SK-N-SH (cell line): ENCODE results near the gene GJB3. TPM values are rescaled to one million over a fixed set of nuclear protein-coding genes. Genes with fewer than 3 reads are reported as not detected.

Experiments used
- CTCF ChIA-PET: fragments of 300-600, 350-600 bp; formaldehyde crosslinking; extraction: SDS; loops from one replicate; lab custom pipeline; 2021; lab: Yijun Ruan, JAX
- POLR2A ChIA-PET: fragments of 350-600 bp; sonication (Branson Sonifier 250); formaldehyde crosslinking; extraction: SDS; loops from one replicate; lab custom pipeline; 2020; ENCODE audit warnings: antibody characterized with exemption, inconsistent platforms; lab: Yijun Ruan, JAX
- DNase-seq: peaks from one replicate; pipeline ENCODE4 v3.0.0; 2012
- H2AFZ ChIP-seq: fragments of 200-600 bp; sonication (generic); 2 replicates; pipeline ENCODE4 v1.8.1; 2016; ENCODE audit warnings: antibody characterized with exemption, mild to moderate bottlenecking, low read depth
- H3F3A ChIP-seq: fragments of 200-600 bp; sonication (generic); replicated peaks from 2 replicates; pipeline ENCODE3; 2016; ENCODE audit warnings: antibody characterized with exemption, mild to moderate bottlenecking; ENCODE audit not compliant: insufficient read depth
- H3K27ac ChIP-seq, 2 experiments: fragments of 200-500 bp in 1 of 2; fragments of 200-600 bp in 1 of 2; sonication (Bioruptor generic) in 1 of 2; sonication (generic), shearing (Covaris generic) in 1 of 2; 2 replicates each; pipeline versions ENCODE4 v1.5.1 to v1.6.1; 2014 to 2016; ENCODE audit warnings: low read depth in 2 of 2, inconsistent platforms in 1 of 2, low read length in 1 of 2, mild to moderate bottlenecking in 1 of 2, mixed read lengths in 1 of 2
- H3K27me3 ChIP-seq: fragments of 200-600 bp; sonication (generic), shearing (Covaris generic); 2 replicates; pipeline ENCODE4 v1.6.1; 2016; ENCODE audit warnings: mixed run types; ENCODE audit not compliant: insufficient read depth
- H3K36me3 ChIP-seq, 2 experiments: fragments of 200-500 bp in 1 of 2; fragments of 200-600 bp in 1 of 2; sonication (Bioruptor generic) in 1 of 2; sonication (generic) in 1 of 2; replicated peaks in 1 of 2; 2 replicates each; pipeline versions ENCODE3 to v1.5.1; 2014 to 2016; ENCODE audit warnings: low read length in 1 of 2, mild to moderate bottlenecking in 1 of 2; ENCODE audit not compliant: insufficient read depth in 2 of 2, control insufficient read depth in 1 of 2
- H3K4me1 ChIP-seq, 2 experiments: fragments of 200-500 bp in 1 of 2; fragments of 200-600 bp in 1 of 2; sonication (Bioruptor generic) in 1 of 2; sonication (generic), shearing (Covaris generic) in 1 of 2; 2 replicates each; pipeline versions ENCODE4 v1.5.1 to v1.6.1; 2014 to 2016; ENCODE audit warnings: low read depth in 1 of 2, low read length in 1 of 2, mixed run types in 1 of 2; ENCODE audit not compliant: insufficient read depth in 2 of 2, control insufficient read depth in 1 of 2
- H3K4me2 ChIP-seq: fragments of 200-600 bp; sonication (generic), shearing (Covaris generic); 2 replicates; pipeline ENCODE4 v1.6.1; 2017; ENCODE audit warnings: mixed run types
- H3K4me3 ChIP-seq, 2 experiments: fragments of 200-500 bp in 1 of 2; fragments of 200-600 bp in 1 of 2; sonication (Bioruptor generic) in 1 of 2; sonication (generic), shearing (Covaris generic) in 1 of 2; 2 replicates each; pipeline versions ENCODE4 v1.5.1 to v1.8.1; 2014 to 2016; ENCODE audit warnings: low read depth in 2 of 2, inconsistent platforms in 1 of 2, low read length in 1 of 2, mild to moderate bottlenecking in 1 of 2, mixed read lengths in 1 of 2, moderate library complexity in 1 of 2
- H3K79me2 ChIP-seq: fragments of 200-600 bp; sonication (generic); 2 replicates; pipeline ENCODE4 v1.8.1; 2017; ENCODE audit warnings: mild to moderate bottlenecking; ENCODE audit not compliant: insufficient read depth
- H3K9ac ChIP-seq: fragments of 200-600 bp; sonication (generic); 2 replicates; pipeline ENCODE4 v1.6.1; 2017; ENCODE audit warnings: mixed run types
- H3K9me2 ChIP-seq: fragments of 200-600 bp; sonication (generic); 2 replicates; pipeline ENCODE4 v1.6.1; 2017; ENCODE audit warnings: mixed run types
- H3K9me3 ChIP-seq: fragments of 200-600 bp; sonication (generic); 2 replicates; pipeline ENCODE4 v1.6.1; 2017; ENCODE audit warnings: mixed run types, mild to moderate bottlenecking, moderate library complexity
- H4K20me1 ChIP-seq: fragments of 200-600 bp; sonication (generic); 2 replicates; pipeline ENCODE4 v1.6.1; 2017; ENCODE audit warnings: mild to moderate bottlenecking, mixed run types; ENCODE audit not compliant: insufficient read depth
- FOSL2 ChIP-seq: IDR thresholded peaks from 2 replicates; pipeline ENCODE4 v1.4.0; 2012; ENCODE audit warnings: low read depth, mild to moderate bottlenecking, moderate library complexity, borderline replicate concordance
- JUND ChIP-seq: IDR thresholded peaks from 2 replicates; pipeline ENCODE4 v1.4.0; 2012
- MEF2A ChIP-seq: IDR thresholded peaks from 2 replicates; pipeline ENCODE4 v1.4.0; 2012; ENCODE audit warnings: low read depth, borderline replicate concordance
- NFIC ChIP-seq: IDR thresholded peaks from 2 replicates; pipeline ENCODE4 v1.4.0; 2012; ENCODE audit warnings: borderline replicate concordance
- NRF1 ChIP-seq: IDR thresholded peaks from 2 replicates; pipeline ENCODE4 v1.6.1; 2012; ENCODE audit warnings: low read depth, mild to moderate bottlenecking, low read length
- RAD21 ChIP-seq: IDR thresholded peaks from 2 replicates; pipeline ENCODE4 v1.6.1; 2012; ENCODE audit warnings: mild to moderate bottlenecking, low read length
- SMC3 ChIP-seq: IDR thresholded peaks from 2 replicates; pipeline ENCODE4 v1.6.1; 2012; ENCODE audit warnings: low read depth, low read length, improper control_type of control experiment
- TAF1 ChIP-seq: IDR thresholded peaks from 2 replicates; pipeline ENCODE4 v1.6.1; 2012; ENCODE audit warnings: low read depth, mild to moderate bottlenecking, low read length, moderate library complexity, borderline replicate concordance
- TCF12 ChIP-seq: IDR thresholded peaks from 2 replicates; pipeline ENCODE4 v1.4.0; 2012
- WGBS: methylation state at CpG from one replicate; pipeline ENCODE4 v1.1.6; 2017; ENCODE audit warnings: low lambda C conversion rate; 5-methylcytosine and 5-hydroxymethylcytosine counted together
- polyA plus RNA-seq, 3 experiments: library from polyadenylated mRNA; depleted of rRNA; stranded (reverse); fragments of >200 nt; gene quantifications; 2 replicates each; pipeline ENCODE4 v1.2.3, GENCODE V29; 2012
- TF ChIP-seq, protein P1 (sequence below): fragments of 150-350 bp; IDR thresholded peaks from 2 replicates; pipeline ENCODE4 v1.6.1; 2016; ENCODE audit warnings: mild to moderate bottlenecking, low read depth, low read length
- TF ChIP-seq, protein P2 (sequence below): fragments of 200-600 bp; sonication (generic); IDR thresholded peaks from 2 replicates; pipeline ENCODE4 v1.6.1; 2017; ENCODE audit warnings: antibody characterized with exemption, mild to moderate bottlenecking, moderate library complexity
- TF ChIP-seq, protein P3 (sequence below): IDR thresholded peaks from 2 replicates; pipeline ENCODE4 v1.6.1; 2012; ENCODE audit warnings: mild to moderate bottlenecking, low read depth, low read length, moderate library complexity

GJB3 gene
- polyA plus RNA-seq, 1 of the 3 experiments (the other 2 are of a cell fraction): not detected

DNA sequence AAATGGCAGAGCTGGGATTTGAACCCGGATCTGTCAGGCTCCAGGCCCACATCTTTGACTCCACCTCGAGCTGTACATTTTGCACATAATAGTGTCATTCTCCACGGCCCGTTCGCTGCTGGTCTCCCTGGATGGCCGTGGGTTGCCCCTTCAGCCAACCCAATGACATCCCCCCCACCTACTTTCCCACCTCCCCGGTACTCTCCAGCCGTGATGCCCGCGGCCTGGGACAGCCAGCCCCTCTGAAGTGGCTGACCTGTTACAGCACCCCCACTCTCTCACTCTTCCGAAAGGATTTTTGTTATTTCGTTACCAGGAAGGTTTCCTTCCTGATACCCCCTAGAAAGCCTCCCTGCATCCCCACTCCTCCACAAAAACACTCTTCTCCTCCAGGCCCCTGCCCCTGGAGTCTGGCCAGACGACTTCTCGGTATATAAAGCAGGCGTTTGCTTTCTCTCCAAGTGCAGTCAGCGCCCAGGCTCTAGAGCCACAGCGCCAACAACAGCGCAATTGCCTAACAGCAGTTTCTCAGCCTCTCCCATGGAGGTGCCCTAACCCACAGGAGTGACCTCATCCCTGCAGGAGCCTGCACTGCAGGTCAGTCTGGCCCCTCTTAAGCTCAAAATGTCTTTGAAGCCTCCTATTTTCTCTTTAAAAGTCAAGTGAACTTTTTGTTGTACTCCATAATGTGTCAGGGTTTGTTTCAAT lies 40.7 kb upstream of the GJB3 start:
- no peak overlapping the region for H3K4me3 ChIP-seq
- no peaks in the 10 kb centered on the region for H3K9me3 ChIP-seq
- no peaks in the 10 kb centered on the region for H3K79me2 ChIP-seq
- DNase-seq: no peak
- H3K9me2 ChIP-seq: no peaks in the 10 kb centered on the region
- no peak overlapping the region for H3K4me2 ChIP-seq
- no peaks in the 10 kb centered on the region for H3K27me3 ChIP-seq
- no peaks in the 10 kb centered on the region for H4K20me1 ChIP-seq
- ChIA-PET POLR2A (no interaction called here), CTCF (interaction anchor here (0.9 to 4.9 kb wide), 10 partner anchors 10 to 1107 kb away, joined by 3 to 57 read pairs (median 4); partner anchors contain the start of gene GJB5)
- no peak overlapping the region for H3K27ac ChIP-seq
- WGBS: 46% methylated on average over 18 of the region's 18 CpGs
- no peaks in the 10 kb centered on the region for H3K36me3 ChIP-seq
- H3K9ac ChIP-seq: no peak overlapping the region
- no peak overlapping the region for H2AFZ ChIP-seq
- peaks cover 0 to 8% of the 10 kb centered on the region in 2 experiments; a peak in 1 of 4 replicates for H3K4me1 ChIP-seq
- no peak for TF ChIP-seq FOSL2
- TF ChIP-seq MEF2A: no peak
- TF ChIP-seq, protein P1, sequence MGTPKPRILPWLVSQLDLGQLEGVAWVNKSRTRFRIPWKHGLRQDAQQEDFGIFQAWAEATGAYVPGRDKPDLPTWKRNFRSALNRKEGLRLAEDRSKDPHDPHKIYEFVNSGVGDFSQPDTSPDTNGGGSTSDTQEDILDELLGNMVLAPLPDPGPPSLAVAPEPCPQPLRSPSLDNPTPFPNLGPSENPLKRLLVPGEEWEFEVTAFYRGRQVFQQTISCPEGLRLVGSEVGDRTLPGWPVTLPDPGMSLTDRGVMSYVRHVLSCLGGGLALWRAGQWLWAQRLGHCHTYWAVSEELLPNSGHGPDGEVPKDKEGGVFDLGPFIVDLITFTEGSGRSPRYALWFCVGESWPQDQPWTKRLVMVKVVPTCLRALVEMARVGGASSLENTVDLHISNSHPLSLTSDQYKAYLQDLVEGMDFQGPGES: no peak
- peak; percentile 49 for TF ChIP-seq RAD21
- no peaks in the 10 kb centered on the region for H3F3A ChIP-seq

DNA sequence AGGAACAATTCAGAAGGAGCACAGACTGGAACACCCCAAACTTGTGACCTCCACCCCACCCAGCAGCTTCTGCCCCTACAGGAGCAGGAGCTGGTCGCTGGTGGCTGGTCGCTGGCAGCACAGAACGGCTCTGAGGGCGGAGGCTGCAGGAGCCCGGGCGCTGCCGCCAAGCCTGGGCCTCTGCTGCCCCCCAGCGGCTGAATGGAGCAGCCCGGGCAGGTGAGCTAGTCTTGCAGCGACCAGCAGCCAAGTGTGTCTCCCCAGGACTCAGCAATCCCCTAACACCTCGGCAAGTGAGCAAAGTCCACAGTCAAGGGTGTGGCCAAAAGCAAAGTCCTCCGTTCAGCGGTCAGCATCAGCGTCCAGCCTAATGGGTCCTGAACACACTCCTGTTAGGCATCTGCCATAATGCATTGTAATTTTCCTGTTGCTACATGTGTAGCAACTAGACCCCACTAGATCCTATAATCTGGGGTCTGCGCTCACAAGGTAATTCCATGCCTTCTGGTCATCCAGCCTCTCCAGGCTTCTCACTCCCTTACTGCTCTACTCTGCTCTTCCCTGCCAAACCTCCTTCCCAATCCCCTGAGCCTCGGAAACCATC lies 38.2 kb upstream of the GJB3 start:
- H3K4me3 ChIP-seq: no peak overlapping the region; a peak in 1 of 4 replicates
- no peaks in the 10 kb centered on the region for H3K36me3 ChIP-seq
- no peak overlapping the region for H3K9ac ChIP-seq
- no peaks in the 10 kb centered on the region for H3K79me2 ChIP-seq
- H3K27ac ChIP-seq: no peak overlapping the region
- no peaks in the 10 kb centered on the region for H3F3A ChIP-seq
- H3K4me2 ChIP-seq: no peak overlapping the region
- no peaks in the 10 kb centered on the region for H4K20me1 ChIP-seq
- POLR2A ChIA-PET: no interaction called here
- H3K9me2 ChIP-seq: no peaks in the 10 kb centered on the region
- DNase-seq: peak; percentile 91
- no peaks in the 10 kb centered on the region for H3K9me3 ChIP-seq
- peaks cover 0 to 8% of the 10 kb centered on the region in 2 experiments; a peak in 1 of 4 replicates for H3K4me1 ChIP-seq
- H2AFZ ChIP-seq: no peak overlapping the region
- TF ChIP-seq NFIC: no peak
- no peak for TF ChIP-seq TAF1
- TF ChIP-seq RAD21: peak; percentile 95
- TF ChIP-seq, protein P2, sequence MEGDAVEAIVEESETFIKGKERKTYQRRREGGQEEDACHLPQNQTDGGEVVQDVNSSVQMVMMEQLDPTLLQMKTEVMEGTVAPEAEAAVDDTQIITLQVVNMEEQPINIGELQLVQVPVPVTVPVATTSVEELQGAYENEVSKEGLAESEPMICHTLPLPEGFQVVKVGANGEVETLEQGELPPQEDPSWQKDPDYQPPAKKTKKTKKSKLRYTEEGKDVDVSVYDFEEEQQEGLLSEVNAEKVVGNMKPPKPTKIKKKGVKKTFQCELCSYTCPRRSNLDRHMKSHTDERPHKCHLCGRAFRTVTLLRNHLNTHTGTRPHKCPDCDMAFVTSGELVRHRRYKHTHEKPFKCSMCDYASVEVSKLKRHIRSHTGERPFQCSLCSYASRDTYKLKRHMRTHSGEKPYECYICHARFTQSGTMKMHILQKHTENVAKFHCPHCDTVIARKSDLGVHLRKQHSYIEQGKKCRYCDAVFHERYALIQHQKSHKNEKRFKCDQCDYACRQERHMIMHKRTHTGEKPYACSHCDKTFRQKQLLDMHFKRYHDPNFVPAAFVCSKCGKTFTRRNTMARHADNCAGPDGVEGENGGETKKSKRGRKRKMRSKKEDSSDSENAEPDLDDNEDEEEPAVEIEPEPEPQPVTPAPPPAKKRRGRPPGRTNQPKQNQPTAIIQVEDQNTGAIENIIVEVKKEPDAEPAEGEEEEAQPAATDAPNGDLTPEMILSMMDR: peak; percentile 82
- no peak for TF ChIP-seq JUND
- TF ChIP-seq NRF1: no peak
- TF ChIP-seq SMC3: peak; percentile 75
- no peak for TF ChIP-seq TCF12
- TF ChIP-seq, protein P3, sequence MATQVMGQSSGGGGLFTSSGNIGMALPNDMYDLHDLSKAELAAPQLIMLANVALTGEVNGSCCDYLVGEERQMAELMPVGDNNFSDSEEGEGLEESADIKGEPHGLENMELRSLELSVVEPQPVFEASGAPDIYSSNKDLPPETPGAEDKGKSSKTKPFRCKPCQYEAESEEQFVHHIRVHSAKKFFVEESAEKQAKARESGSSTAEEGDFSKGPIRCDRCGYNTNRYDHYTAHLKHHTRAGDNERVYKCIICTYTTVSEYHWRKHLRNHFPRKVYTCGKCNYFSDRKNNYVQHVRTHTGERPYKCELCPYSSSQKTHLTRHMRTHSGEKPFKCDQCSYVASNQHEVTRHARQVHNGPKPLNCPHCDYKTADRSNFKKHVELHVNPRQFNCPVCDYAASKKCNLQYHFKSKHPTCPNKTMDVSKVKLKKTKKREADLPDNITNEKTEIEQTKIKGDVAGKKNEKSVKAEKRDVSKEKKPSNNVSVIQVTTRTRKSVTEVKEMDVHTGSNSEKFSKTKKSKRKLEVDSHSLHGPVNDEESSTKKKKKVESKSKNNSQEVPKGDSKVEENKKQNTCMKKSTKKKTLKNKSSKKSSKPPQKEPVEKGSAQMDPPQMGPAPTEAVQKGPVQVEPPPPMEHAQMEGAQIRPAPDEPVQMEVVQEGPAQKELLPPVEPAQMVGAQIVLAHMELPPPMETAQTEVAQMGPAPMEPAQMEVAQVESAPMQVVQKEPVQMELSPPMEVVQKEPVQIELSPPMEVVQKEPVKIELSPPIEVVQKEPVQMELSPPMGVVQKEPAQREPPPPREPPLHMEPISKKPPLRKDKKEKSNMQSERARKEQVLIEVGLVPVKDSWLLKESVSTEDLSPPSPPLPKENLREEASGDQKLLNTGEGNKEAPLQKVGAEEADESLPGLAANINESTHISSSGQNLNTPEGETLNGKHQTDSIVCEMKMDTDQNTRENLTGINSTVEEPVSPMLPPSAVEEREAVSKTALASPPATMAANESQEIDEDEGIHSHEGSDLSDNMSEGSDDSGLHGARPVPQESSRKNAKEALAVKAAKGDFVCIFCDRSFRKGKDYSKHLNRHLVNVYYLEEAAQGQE: no peak
- no peaks in the 10 kb centered on the region for H3K27me3 ChIP-seq
- CTCF ChIA-PET: interaction anchor here (0.5 to 4.9 kb wide), 84 partner anchors 10 to 1133 kb away, joined by 3 to 57 read pairs (median 4); partner anchors contain the start of genes GJB4, GJB5 and SMIM12
- WGBS: 14% methylated on average over 6 of the region's 16 CpGs
